Measurements from ENCODE around the gene DYNLT2. TPM values are rescaled to one million over a fixed set of nuclear protein-coding genes. Genes with fewer than 3 reads are reported as not detected.
A peak's percentile ranks its signal among the peaks of the same experiment; 100 is the strongest.

Gene DYNLT2
- total and polyA plus RNA-seq, 2 of the 13 experiments (the other 11 are each of a cell fraction or from before 2014, with no cell fraction given) = 2.1 to 4.3 TPM

- TF ChIP-seq CBFB (CRISPR knock-in tag; IDR thresholded peaks at IDR 0.05) (peak; percentile 65; the same call in 1 of the 2 replicates), CCAR2 (optimal IDR thresholded peaks at IDR 0.05; ENCODE audit: low read depth, low read length) (no peak), HES4 (CRISPR knock-in tag; IDR thresholded peaks at IDR 0.05; ENCODE audit: borderline replicate concordance) (no peak), SMC3 (IDR thresholded peaks at IDR 0.05; ENCODE audit: low read length) (no peak), JARID2 (CRISPR knock-in tag; IDR thresholded peaks at IDR 0.05; ENCODE audit: insufficient replicate concordance) (no peak), HOXA9 (CRISPR knock-in tag; IDR thresholded peaks at IDR 0.05; ENCODE audit: borderline replicate concordance) (no peak), ZNF276 (CRISPR knock-in tag; IDR thresholded peaks at IDR 0.05; ENCODE audit: low read depth) (no peak), TEAD2 (CRISPR knock-in tag; IDR thresholded peaks at IDR 0.05) (no peak), YEATS2 (CRISPR knock-in tag; IDR thresholded peaks at IDR 0.05; ENCODE audit: borderline replicate concordance) (no peak), RFX3 (CRISPR knock-in tag; IDR thresholded peaks at IDR 0.05) (no peak), TAF15 (IDR thresholded peaks at IDR 0.05; ENCODE audit: low read depth, low read length, poor library complexity, severe bottlenecking) (no peak), ZNF441 (CRISPR knock-in tag; IDR thresholded peaks at IDR 0.05; ENCODE audit: borderline replicate concordance) (0 out of 2 replicates have a peak, but pooled peaks have one; percentile 22), RFXAP (CRISPR knock-in tag; IDR thresholded peaks at IDR 0.05; ENCODE audit: borderline replicate concordance) (no peak), ZNF557 (CRISPR knock-in tag; IDR thresholded peaks at IDR 0.05) (no peak), ZC3H13 (CRISPR knock-in tag; IDR thresholded peaks at IDR 0.05) (no peak), TBP (CRISPR knock-in tag; IDR thresholded peaks at IDR 0.05) (no peak), ZNF775 (CRISPR knock-in tag; IDR thresholded peaks at IDR 0.05; ENCODE audit: borderline replicate concordance) (no peak), ONECUT2 (CRISPR knock-in tag; IDR thresholded peaks at IDR 0.05) (no peak), SUZ12 (IDR thresholded peaks at IDR 0.05; ENCODE audit: low read depth, low read length) (no peak), YY1 (IDR thresholded peaks at IDR 0.05; ENCODE audit: insufficient read depth, insufficient replicate concordance, low read depth, low read length) (no peak), LBX2 (CRISPR knock-in tag; IDR thresholded peaks at IDR 0.05; ENCODE audit: borderline replicate concordance) (no peak), ZFP62 (CRISPR knock-in tag; IDR thresholded peaks at IDR 0.05) (no peak), ZFP1 (CRISPR knock-in tag; IDR thresholded peaks at IDR 0.05) (no peak)
- TF ChIP-seq, protein P1, sequence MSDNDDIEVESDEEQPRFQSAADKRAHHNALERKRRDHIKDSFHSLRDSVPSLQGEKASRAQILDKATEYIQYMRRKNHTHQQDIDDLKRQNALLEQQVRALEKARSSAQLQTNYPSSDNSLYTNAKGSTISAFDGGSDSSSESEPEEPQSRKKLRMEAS (IDR thresholded peaks at IDR 0.05) = peak; percentile 40; the same call in 1 of the 2 replicates
- TF ChIP-seq, protein P2, sequence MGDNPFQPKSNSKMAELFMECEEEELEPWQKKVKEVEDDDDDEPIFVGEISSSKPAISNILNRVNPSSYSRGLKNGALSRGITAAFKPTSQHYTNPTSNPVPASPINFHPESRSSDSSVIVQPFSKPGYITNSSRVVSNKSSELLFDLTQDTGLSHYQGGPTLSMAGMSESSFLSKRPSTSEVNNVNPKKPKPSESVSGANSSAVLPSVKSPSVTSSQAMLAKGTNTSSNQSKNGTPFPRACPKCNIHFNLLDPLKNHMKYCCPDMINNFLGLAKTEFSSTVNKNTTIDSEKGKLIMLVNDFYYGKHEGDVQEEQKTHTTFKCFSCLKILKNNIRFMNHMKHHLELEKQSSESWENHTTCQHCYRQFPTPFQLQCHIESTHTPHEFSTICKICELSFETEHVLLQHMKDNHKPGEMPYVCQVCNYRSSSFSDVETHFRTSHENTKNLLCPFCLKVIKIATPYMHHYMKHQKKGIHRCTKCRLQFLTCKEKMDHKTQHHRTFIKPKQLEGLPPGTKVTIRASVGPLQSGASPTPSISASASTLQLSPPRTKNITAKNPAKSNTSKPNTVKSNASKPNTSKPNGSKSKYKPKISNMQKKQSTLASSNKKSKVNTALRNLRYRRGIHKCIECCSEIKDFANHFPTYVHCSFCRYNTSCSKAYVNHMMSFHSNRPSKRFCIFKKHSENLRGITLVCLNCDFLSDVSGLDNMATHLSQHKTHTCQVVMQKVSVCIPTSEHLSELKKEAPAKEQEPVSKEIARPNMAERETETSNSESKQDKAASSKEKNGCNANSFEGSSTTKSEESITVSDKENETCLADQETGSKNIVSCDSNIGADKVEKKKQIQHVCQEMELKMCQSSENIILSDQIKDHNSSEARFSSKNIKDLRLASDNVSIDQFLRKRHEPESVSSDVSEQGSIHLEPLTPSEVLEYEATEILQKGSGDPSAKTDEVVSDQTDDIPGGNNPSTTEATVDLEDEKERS (CRISPR knock-in tag; IDR thresholded peaks at IDR 0.05) = 0 out of 2 replicates have a peak, but pooled peaks have one; percentile 53
These were observed 28.8 kb downstream of the DYNLT2 start (continued) for GRCh38 chr6:169722362-169723199.

All from HepG2 (cell line).